LNCAP (cell line): ENCODE results near the gene ADARB2.

ENCODE experiments used
- TF ChIP-seq, protein P1 (sequence below): fragments of 450-650 bp; IDR thresholded peaks from 2 replicates; pipeline ENCODE4 v1.5.1; 2017; ENCODE audit warnings: mild to moderate bottlenecking

ADARB2 gene

DNA sequence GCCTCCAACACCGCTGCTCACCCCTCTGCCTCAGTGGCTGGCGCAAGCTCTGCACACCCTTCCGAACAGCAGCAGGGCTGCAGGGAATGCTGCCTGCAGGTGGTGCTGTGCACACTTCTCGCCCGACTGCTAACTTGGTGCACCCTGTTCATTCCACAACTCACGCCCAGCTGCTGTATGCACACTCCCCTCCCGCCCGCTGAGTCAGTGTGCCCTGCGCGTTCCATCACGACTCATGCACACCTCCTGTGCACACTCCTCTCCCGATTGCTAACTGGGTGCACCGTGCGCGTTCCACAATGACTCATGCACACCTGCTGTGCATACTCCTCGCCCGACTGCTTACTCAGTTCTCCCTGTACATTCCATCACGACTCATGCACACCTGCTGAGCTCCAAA is 21.5 kb downstream of the ADARB2 start:
- TF ChIP-seq, protein P1, sequence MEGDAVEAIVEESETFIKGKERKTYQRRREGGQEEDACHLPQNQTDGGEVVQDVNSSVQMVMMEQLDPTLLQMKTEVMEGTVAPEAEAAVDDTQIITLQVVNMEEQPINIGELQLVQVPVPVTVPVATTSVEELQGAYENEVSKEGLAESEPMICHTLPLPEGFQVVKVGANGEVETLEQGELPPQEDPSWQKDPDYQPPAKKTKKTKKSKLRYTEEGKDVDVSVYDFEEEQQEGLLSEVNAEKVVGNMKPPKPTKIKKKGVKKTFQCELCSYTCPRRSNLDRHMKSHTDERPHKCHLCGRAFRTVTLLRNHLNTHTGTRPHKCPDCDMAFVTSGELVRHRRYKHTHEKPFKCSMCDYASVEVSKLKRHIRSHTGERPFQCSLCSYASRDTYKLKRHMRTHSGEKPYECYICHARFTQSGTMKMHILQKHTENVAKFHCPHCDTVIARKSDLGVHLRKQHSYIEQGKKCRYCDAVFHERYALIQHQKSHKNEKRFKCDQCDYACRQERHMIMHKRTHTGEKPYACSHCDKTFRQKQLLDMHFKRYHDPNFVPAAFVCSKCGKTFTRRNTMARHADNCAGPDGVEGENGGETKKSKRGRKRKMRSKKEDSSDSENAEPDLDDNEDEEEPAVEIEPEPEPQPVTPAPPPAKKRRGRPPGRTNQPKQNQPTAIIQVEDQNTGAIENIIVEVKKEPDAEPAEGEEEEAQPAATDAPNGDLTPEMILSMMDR = peak; percentile 68

DNA sequence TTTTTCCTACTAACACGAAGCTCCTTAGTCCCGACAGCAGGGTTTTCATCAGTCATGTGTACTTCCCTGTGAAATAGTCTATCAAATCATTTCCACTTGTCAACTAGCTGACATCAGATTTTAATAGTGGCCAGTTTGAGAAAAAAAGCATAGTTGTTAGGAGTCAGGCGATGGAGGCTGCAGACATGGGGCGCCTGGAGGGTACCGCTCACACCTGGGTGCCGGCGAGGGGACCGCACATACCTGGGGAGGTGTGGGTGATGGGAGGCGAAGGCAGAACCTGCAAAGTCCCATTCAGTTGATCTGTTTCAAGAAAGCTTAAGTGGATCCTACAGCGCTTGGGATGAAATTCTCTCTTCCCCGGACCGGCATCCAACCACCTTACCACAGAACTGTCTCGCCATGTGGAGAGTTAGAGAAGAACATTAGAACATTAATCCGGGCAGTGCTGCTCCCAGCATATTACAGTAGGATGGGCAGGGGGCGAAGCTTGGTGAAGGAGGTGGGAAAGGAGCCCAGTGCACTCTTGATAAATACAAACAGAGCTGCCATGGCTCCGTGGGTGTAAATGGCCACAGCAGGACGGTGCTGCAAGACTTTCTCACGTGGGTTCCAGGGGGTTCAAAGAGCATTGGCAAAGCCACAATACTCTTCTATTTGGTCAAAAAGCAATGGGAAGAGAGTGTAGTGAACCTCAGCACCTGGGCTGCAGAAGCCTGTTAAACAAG is 24.2 kb downstream of the ADARB2 start:
- TF ChIP-seq, protein P1 = no peak

DNA sequence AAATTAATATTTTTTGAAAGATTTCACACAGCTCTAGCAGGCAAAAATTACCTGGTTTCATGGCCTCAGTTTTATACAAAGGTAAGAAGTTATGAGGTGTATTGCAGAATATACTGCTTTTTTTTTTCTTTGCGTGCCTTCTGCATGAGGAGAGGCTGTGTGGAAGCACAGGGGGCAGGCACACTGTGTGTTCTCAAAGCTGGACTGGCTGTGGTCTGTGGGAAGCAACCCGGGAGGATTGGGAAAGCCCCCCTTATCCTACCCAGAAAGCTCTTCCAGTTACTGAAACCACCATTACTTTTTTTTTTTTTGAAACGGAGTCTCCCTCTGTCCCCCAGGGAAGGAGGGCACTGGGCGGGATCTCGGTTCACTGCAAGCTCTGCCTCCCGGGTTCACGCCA is 25.0 kb downstream of the ADARB2 start:
- TF ChIP-seq, protein P1 = no peak

DNA sequence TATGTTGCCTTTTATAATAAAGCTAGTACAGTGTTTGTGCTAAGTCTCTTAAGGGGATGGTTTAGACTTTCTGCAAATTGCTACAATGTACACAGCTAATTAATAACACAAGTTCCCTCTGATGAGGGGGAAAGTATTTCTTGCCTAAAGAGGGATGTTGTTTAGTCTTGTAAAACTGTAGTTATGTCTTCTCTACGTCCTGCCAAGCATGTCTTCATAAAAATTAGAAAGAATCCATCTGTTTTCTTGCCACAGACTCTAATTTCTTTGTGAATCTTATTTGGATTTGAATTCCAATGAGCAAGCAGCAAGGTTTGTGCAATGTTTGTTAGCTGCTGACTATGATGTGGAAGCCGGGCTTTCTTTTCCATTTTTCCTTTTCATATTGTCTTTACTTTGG is 28.2 kb downstream of the ADARB2 start:
- TF ChIP-seq, protein P1 = no peak

DNA sequence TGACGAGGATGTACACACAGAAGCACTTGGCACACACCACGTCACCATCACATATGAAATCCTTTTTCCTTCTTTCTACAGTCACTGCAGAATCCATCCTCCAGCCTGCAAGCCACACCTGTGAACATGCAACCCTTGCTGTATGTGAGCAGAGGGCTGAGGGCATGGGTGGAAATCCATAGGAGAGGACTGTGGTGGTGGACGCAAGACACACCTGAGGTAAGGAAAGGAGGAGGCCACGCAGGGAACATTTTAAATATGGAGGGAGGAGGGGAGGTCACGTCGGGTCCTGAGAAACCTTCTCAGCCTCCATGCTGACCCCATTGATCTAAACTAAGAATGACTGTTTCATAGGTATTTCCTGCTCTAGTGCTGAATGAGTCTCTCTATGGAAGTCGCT is 28.6 kb downstream of the ADARB2 start:
- TF ChIP-seq, protein P1 = no peak

DNA sequence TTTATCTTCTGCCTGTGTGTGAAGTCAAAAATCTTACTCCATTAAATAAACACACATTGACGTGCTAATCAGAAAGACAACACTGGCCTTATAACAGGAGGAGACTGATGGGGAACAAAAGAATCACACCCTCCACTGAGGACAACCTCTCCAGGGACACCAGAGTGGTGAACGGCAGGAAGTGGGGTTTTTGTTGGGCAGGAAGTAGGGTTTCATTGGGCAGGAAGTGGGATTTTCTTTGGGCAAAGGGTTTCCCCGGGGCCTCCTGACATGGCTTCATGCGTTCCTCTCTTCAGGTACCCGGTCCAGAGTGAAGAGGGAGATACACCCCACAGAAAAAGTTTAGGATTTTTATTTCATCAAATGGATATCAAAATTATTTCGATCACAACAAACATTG is 30.6 kb downstream of the ADARB2 start:
- TF ChIP-seq, protein P1 = no peak

DNA sequence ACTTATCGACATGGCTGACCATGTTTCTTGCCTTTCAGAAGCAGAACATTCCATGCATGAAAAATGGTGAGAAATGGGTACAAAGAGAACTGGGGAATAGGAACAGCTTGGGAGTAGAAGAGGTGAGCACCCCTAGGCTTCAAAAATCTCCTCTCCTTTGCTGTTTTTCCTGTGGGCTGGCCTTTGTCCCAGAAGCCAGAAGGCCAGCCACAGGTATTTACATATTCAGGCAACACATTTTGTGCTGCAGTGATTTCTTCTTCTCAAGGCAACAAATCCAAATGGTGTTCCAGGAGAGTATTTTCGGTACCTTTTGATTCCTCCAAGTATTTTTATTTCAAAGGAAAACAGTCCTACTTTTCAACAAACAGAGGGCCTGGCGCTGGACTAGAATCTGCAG is 31.1 kb downstream of the ADARB2 start:
- TF ChIP-seq, protein P1 = no peak

DNA sequence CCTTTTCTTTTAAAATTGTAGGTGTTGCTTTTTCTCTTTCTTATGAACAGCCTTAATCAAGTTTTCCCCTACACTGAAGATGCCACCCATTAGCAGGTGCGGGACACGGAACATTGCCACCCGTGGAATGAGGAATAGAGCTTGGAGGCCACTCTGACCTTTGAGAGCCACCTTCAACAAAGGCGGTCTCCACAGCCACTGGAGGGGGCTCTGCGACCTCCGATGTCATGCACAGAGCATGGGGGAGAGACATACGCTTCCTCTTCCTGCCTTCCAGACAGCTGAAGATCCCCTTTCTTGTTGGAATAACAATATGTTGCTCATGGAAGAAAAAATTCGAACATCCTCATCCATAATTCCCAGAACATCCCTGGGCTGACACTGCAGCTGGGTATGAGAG is 39.1 kb downstream of the ADARB2 start:
- TF ChIP-seq, protein P1 = no peak
